ENCODE data around the gene MOG. TPM values are rescaled to one million over a fixed set of nuclear protein-coding genes. Genes with fewer than 3 reads are reported as not detected.
"Not testable (repeated sequence)": the region's sequence is repeated elsewhere in the genome, so short reads cannot be mapped to it uniquely, and the experiment has no call there.

Gene MOG
- total RNA-seq, 1 experiment from 2014 or later = not detected

- CTCF ChIA-PET = interaction anchor here (2.7 kb wide), 1 partner anchor 17 kb away, joined by 9 read pairs; no protein-coding TSS in a partner anchor
- peaks cover 7% of the 10 kb centered on the region for H3K27me3 Mint-ChIP-seq (ENCODE audit: insufficient read depth, unreplicated experiment)
- no peaks in the 10 kb centered on the region for H3K4me1 ChIP-seq
- no peak for DNase-seq
- BruUV-seq (replicated peaks) = no TSS peak
- no peaks in the 10 kb centered on the region for H3K27me3 ChIP-seq (replicated peaks; ENCODE audit: control insufficient read depth, insufficient read depth, low read length)
- H3K27ac Mint-ChIP-seq (ENCODE audit: unreplicated experiment) = no peak overlapping the region
- H3K4me3 Mint-ChIP-seq (ENCODE audit: unreplicated experiment) = no peak overlapping the region
- H3K9me3 ChIP-seq = no peaks in the 10 kb centered on the region
- H3K36me3 ChIP-seq (ENCODE audit: control insufficient read depth, insufficient read depth, low read length) = no peaks in the 10 kb centered on the region
- TF ChIP-seq CTCF (IDR thresholded peaks at IDR 0.05; ENCODE audit: insufficient read depth in 1 of 2, low read depth in 1 of 2, low read length in 1 of 2, severe bottlenecking in 1 of 2, unreplicated experiment in 1 of 2) = no peak
- H3K4me3 ChIP-seq (ENCODE audit: low read depth, low read length) = no peak overlapping the region
- no peaks in the 10 kb centered on the region for H3K36me3 Mint-ChIP-seq (ENCODE audit: insufficient read depth, unreplicated experiment)
- intact Hi-C loops (cut with micrococcal nuclease; ENCODE audit: unreplicated experiment) = no loop called here
- no peaks in the 10 kb centered on the region for H3K9me3 Mint-ChIP-seq (ENCODE audit: unreplicated experiment)
- H3K4me1 Mint-ChIP-seq (ENCODE audit: low read depth, unreplicated experiment) = no peaks in the 10 kb centered on the region
- POLR2A ChIA-PET = no interaction called here
These were observed 10.3 kb downstream of the MOG start for GRCh38 chr6:29667158-29667557.

GRCh38 chr6:29671026-29671425, 14.1 kb downstream of the MOG start:
- intact Hi-C loops (cut with micrococcal nuclease; ENCODE audit: unreplicated experiment) = no loop called here
- no TSS peak for BruUV-seq (replicated peaks)
- TF ChIP-seq CTCF (IDR thresholded peaks at IDR 0.05; ENCODE audit: insufficient read depth in 1 of 2, low read depth in 1 of 2, low read length in 1 of 2, severe bottlenecking in 1 of 2, unreplicated experiment in 1 of 2) = no peak
- Mint-ChIP-seq H3K36me3 (ENCODE audit: insufficient read depth, unreplicated experiment) (no peaks in the 10 kb centered on the region), H3K9me3 (ENCODE audit: unreplicated experiment) (no peaks in the 10 kb centered on the region), H3K4me3 (ENCODE audit: unreplicated experiment) (no peak overlapping the region), H3K27me3 (ENCODE audit: insufficient read depth, unreplicated experiment) (peaks cover 10% of the 10 kb centered on the region), H3K4me1 (ENCODE audit: low read depth, unreplicated experiment) (no peaks in the 10 kb centered on the region), H3K27ac (ENCODE audit: unreplicated experiment) (no peak overlapping the region)
- Histone ChIP-seq H3K27me3 (replicated peaks; ENCODE audit: control insufficient read depth, insufficient read depth, low read length) (no peaks in the 10 kb centered on the region), H3K4me1 (no peaks in the 10 kb centered on the region), H3K4me3 (ENCODE audit: low read depth, low read length) (no peak overlapping the region), H3K9me3 (no peaks in the 10 kb centered on the region), H3K36me3 (ENCODE audit: control insufficient read depth, insufficient read depth, low read length) (no peaks in the 10 kb centered on the region)
- POLR2A ChIA-PET = no interaction called here
- DNase-seq = no peak
- CTCF ChIA-PET = interaction anchor here (0.6 to 1.2 kb wide), 2 partner anchors 21 to 27 kb away, joined by 3 to 4 read pairs; no protein-coding TSS in a partner anchor

- H3K36me3 Mint-ChIP-seq (ENCODE audit: insufficient read depth, unreplicated experiment); H3K4me1 ChIP-seq; H3K4me3 ChIP-seq (ENCODE audit: low read depth, low read length); DNase-seq; POLR2A ChIA-PET; H3K9me3 Mint-ChIP-seq (ENCODE audit: unreplicated experiment); H3K27ac Mint-ChIP-seq (ENCODE audit: unreplicated experiment); intact Hi-C loops (cut with micrococcal nuclease; ENCODE audit: unreplicated experiment); H3K36me3 ChIP-seq (ENCODE audit: control insufficient read depth, insufficient read depth, low read length); H3K27me3 ChIP-seq (replicated peaks; ENCODE audit: control insufficient read depth, insufficient read depth, low read length); H3K4me1 Mint-ChIP-seq (ENCODE audit: low read depth, unreplicated experiment); CTCF ChIA-PET; H3K4me3 Mint-ChIP-seq (ENCODE audit: unreplicated experiment); BruUV-seq (replicated peaks); H3K27me3 Mint-ChIP-seq (ENCODE audit: insufficient read depth, unreplicated experiment); H3K9me3 ChIP-seq: not testable (repeated sequence)
These were observed 15.2 kb downstream of the MOG start for GRCh38 chr6:29672116-29672515.

- no peaks in the 10 kb centered on the region for H3K36me3 ChIP-seq (ENCODE audit: control insufficient read depth, insufficient read depth, low read length)
- DNase-seq = no peak
- H3K27ac Mint-ChIP-seq (ENCODE audit: unreplicated experiment) = no peak overlapping the region
- no TSS peak for BruUV-seq (replicated peaks)
- H3K4me1 Mint-ChIP-seq (ENCODE audit: low read depth, unreplicated experiment) = no peaks in the 10 kb centered on the region
- H3K36me3 Mint-ChIP-seq (ENCODE audit: insufficient read depth, unreplicated experiment) = no peaks in the 10 kb centered on the region
- H3K4me3 Mint-ChIP-seq (ENCODE audit: unreplicated experiment) = no peak overlapping the region
- H3K27me3 ChIP-seq (replicated peaks; ENCODE audit: control insufficient read depth, insufficient read depth, low read length) = no peaks in the 10 kb centered on the region
- peaks cover 6% of the 10 kb centered on the region for H3K27me3 Mint-ChIP-seq (ENCODE audit: insufficient read depth, unreplicated experiment)
- CTCF ChIA-PET = no interaction called here
- no peaks in the 10 kb centered on the region for H3K4me1 ChIP-seq
- POLR2A ChIA-PET = no interaction called here
- no peaks in the 10 kb centered on the region for H3K9me3 Mint-ChIP-seq (ENCODE audit: unreplicated experiment)
- no peak for TF ChIP-seq CTCF (IDR thresholded peaks at IDR 0.05; ENCODE audit: insufficient read depth in 1 of 2, low read depth in 1 of 2, low read length in 1 of 2, severe bottlenecking in 1 of 2, unreplicated experiment in 1 of 2)
- H3K9me3 ChIP-seq = no peaks in the 10 kb centered on the region
- intact Hi-C loops (cut with micrococcal nuclease; ENCODE audit: unreplicated experiment) = no loop called here
- no peak overlapping the region for H3K4me3 ChIP-seq (ENCODE audit: low read depth, low read length)
These were observed 16.3 kb downstream of the MOG start for GRCh38 chr6:29673161-29673560.
